Myocyte (in vitro differentiated cells): ENCODE data around the gene MDFIC. TPM values are rescaled to one million over a fixed set of nuclear protein-coding genes. Genes with fewer than 3 reads are reported as not detected.
A peak's percentile ranks its signal among the peaks of the same experiment; 100 is the strongest.

Experiments
- DNase-seq: peaks from one replicate; pipeline ENCODE4 v3.0.0-alpha.2; 2012; ENCODE audit warnings: low read depth
- total RNA-seq: library from RNA; depleted of rRNA; stranded (reverse); fragments of >200 nt; gene quantifications from 2 replicates; pipeline ENCODE4 v1.2.3, GENCODE V29; 2014

Gene MDFIC
- total RNA-seq, 1 donor from 2014 or later, result 87.9 TPM

DNA sequence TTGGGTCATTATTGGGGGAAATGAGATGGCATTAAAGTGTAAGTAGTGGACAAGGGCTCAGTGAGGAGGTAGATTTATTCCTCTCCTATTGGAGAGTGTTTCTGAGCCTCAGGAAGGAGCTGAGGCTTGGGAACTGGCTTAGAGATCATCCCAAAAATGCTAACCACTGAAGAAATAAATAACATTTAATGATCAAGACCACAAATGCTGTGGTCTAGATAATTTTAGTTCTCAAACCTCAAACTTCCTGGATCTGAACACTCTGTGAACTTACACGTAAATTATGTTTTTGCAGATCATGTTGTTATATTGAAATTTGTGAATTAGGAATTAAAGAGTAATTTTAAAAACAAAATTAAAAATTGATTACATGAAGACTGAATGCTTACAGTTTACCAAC, 27.3 kb downstream of the MDFIC start:
- peak; percentile 82 for DNase-seq

GRCh38 chr7:114952296-114952695, 30.4 kb downstream of the MDFIC start:
- peak; percentile 53 for DNase-seq

DNA sequence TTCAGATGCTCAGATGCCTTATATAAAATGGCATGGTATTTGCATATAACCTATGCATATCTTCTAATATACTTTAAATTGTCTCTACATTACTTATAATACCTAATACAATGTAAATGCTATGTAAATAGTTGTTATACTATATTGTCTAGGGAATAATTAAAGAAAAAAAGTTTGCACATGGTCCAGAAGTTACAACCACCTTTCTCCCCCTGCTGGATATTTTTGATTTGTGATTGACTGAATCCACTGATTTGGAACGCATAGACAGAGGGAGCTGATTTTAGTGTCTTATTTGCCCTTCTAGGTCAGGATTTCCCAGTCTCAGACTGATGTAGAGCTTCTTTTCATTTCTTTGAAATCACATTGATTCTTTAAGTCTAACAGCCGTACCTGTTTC, 31.8 kb downstream of the MDFIC start:
- no peak for DNase-seq

DNA sequence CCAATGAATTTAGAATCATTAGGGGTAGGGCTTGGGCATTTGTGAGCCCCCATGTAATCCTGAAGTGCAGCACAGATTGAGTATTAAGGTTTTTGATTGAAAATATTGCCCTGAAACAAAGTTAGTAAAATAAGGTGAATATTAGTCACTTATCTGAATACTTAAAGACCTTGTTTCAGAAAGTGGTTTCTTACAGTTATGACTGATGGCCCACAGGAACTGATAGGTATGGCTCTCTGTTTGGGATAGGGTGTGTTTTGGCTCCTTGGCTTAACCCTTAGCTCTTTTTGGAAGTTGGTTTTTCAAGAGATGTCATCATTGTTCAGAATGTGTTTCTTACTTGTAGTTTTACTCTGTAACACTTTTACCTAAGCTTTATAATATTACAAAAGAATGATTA, 34.8 kb downstream of the MDFIC start:
- DNase-seq, result no peak

DNA sequence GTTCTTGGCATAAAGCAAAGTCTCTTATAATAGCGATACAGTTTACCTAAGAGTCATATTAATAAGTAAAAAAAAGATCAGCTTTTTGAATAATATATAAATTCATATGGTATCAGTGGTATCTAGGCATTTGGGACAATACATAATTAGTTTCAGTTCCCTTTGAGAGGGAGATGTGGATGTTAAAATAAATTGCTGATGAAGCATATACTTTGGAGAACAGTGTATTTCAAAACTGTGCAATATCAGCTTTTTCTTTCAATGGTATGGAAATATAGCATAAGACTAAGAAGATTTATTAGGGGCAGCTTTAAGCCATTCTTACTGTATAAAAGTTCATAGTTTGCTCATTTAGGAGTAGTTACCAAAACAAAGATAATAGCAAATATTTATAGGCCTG, 35.5 kb downstream of the MDFIC start:
- DNase-seq, result no peak

DNA sequence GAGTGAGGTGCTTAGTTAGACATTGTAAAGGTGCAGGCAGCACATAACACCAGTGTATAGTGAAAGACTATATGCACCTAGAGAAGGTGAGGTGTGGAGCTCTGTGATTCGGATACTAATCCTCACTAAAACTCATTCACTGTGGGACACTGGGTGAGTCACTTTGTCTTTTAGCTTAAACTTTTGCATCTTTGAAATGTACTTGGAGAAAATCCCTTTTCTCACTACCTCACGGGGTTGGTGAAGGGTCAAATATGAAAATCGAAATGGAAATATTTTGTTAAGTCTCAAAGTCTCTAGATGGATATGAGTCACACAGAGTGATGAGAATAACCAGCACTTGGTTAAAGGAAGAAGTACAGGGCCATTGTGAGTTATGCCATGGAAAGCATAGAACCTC, 38.0 kb downstream of the MDFIC start:
- no peak for DNase-seq

GRCh38 chr7:114962441-114962840, 40.5 kb downstream of the MDFIC start:
- DNase-seq, result no peak

DNA sequence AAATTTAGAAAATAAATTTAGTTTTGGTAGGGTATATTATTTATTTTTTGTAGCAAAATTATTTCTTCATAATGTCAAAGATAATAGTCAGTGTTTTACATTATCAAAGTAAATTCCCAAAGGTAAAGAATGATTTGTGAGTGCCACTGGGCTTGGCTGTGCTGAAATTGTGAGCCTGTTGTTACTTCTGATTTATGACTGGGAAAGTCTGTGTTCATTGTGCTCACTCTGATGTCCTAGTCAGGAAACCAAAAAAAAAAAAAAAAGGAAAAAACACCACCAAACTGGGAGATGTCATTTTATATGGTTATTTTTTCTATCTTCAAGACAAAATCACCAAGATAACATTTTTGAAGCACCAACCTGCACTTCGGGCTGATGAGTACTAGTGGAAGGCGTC, 44.3 kb downstream of the MDFIC start:
- no peak for DNase-seq

DNA sequence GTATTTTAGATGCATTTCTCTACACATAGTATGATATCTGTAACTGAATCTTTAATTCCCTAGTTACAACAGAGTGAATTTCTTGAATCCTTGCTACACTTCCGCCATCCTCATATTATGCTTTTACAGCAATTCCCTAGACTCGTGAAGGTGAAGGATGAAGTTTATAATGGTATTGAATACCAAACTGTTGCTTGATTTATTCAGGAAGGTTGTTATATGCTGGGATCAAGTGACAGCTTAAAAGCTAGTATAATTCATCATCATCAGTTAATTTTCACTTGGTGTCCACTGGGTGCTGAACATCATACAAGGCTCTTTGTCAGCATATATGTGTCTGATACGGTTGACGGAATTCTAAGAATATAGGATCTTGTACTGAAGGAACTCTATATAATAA, 47.2 kb downstream of the MDFIC start:
- DNase-seq, result no peak

DNA sequence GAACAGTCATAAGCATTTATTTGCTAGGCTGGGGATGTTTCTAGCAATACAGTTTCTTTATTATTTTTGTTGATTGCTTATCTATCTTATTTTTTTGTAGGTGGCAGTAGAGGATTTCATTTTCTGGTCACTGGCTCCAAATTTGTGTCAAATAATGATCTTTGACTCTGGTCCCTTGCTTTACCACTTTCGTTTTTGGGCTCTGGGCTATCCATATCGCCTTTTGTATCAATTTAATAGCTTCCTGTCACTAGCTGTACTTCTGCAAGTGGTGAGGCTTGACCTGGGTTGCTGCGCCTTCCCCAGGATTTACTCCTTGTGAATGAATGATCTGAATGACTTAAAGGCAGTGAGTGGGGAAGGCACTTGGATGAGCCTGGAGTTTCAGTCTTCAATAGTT, 48.4 kb downstream of the MDFIC start:
- no peak for DNase-seq

GRCh38 chr7:114970732-114971131, 48.8 kb downstream of the MDFIC start:
- DNase-seq, result no peak

- no peak for DNase-seq
Observed at GRCh38 chr7:114972567-114972966, 50.7 kb downstream of the MDFIC start.

DNA sequence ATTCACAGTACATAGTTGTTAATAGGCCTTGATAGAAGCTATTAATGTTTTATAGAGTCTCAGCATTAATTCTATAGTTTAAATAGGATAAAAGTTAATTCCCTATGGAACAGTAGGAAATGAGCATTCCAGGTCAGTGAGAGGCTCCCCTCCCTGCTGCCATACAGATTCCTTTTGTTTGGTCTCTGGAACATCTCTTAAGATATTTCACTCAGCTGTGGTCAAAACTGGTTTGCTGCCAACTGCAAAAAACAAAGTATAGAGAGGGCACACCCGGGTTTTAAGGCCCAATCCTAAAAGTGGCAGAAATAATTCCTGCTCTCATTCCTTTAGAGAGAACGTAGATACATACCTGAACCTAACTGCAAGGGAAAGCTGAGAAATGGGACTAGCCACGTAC, 51.3 kb downstream of the MDFIC start:
- peak; percentile 82 for DNase-seq

- no peak for DNase-seq
Observed at GRCh38 chr7:114975401-114975800, 53.5 kb downstream of the MDFIC start.

DNA sequence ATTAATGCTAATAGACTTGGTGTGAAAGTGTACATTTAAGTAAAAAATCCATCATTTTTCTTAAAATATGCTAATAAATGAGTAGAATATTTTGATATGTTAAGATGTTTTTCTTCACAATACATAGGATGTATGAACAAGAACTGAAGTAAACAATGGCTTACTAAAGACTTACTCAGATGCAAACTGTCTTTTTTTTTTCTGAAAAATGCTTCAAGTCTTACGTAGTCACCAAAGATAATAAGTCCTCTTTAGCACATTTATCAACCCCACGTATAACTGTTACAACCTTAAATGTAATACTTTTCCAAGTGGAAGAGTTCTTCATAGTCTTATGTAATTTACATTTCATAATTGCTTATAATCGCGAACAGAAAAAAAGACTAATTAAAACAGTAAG, 54.8 kb downstream of the MDFIC start:
- DNase-seq, result no peak

GRCh38 chr7:114977277-114977676, 55.4 kb downstream of the MDFIC start:
- DNase-seq, result peak; percentile 21

GRCh38 chr7:114979388-114979787, 57.5 kb downstream of the MDFIC start:
- peak; percentile 90 for DNase-seq

DNA sequence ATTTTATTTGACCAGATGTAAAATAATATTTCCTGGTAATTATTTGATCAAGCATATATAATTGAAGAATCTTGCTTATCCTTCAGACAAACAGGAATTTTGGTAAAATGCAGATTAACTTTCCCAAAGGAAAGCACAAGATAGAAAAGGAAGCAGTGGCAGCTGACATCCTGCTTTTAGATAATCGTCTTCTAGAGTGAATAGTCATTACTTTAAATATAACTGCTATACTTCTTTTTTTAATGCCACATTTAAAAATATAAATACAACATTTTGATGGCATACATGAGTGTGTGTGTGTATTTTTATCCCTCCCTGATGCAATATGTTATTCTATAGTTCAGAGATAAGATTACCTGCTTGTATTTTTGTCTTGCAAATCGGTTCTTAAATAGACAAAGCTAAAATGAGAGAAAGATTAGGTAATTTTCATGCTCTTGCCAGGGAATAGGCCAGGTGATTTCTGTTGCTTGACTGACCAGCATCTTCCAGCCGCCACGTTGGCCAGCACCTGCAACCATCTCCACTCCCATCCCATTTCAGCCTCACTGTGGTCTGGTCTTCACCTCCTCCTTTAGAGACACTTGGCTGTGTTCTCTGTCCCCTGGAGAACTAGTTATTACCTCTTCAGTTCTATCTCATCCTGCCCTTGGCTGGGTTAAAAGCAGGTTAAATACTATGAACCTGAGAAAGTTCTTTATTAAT, 58.1 kb downstream of the MDFIC start:
- peak; percentile 28 for DNase-seq

- no peak for DNase-seq
Observed at GRCh38 chr7:114981323-114981722, 59.4 kb downstream of the MDFIC start.

GRCh38 chr7:114985116-114985715, 63.3 kb downstream of the MDFIC start:
- peak; percentile 32 for DNase-seq

DNA sequence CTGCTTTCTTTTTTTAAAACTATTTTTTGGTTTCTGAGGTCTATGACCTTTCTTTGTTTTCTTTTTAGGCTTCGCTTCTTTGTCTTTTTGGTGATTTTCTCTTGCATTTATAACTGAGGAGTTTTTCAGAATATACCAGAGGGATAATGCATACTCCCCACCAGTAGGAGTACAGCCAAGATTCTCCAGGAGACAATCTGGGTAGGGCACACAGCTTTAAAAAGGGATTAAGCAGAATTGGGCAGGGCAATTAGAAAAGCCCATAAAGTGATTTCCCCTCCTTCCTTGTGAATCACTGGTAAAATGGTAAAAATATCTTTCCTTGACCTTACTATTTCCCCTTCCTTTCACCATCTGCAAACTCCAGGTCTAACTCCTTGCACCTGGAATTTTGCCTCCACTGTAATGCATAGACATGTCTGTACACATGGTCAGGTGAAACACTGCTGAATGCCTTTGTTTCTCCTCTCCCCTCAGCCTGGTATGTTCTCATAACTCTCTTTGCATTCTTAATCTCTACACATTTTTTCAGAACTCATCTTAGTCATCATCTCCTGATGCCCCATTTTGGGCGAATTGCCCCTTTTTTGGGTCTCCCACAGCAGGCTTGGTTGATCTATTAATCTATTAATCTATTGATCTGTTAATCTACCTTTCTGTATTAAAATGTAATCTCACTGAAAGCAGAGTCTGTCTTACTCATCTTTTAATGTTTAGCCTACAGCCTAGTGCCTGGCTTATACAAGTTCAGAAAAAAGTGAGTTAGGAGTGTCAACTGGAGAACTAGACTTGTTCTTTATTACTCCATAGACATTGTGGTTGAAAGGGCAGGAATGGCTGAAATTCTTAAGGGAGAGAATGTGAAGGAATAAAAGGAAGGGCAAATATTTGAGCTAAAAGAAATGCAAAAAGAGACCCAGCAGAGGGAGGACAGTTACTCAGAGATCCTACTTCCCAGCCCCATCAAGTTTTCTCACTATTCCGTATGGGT, 64.6 kb downstream of the MDFIC start:
- peak; percentile 18 for DNase-seq

DNA sequence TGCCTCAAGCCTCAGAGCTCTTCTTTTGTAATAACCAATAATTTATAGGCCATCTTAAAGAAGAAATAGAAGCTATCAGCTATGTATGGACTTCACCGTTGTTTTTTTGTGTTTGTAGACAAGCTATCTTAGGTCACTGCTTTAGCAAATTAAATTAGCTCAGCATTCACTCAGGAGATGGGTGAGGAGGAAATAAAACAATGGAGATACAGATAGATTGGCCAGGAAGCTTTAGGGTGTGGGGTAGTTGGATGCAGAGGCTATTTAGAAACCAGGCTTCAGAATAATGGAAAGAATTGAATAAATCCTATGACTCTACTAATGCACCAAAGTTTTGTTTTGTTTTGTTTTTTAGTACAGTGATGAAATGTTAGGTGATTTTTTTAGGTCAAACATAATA, 66.1 kb downstream of the MDFIC start:
- no peak for DNase-seq
